HG03439 (cell line): ENCODE data around the gene DIP2C.

Experiments
- ATAC-seq: cut with Tn5 transposase; IDR thresholded peaks from one replicate; pipeline ENCODE4 v1.9.1; 2021; ENCODE audit warnings: mild to moderate bottlenecking, moderate library complexity; ENCODE audit not compliant: unreplicated experiment

Gene DIP2C

DNA sequence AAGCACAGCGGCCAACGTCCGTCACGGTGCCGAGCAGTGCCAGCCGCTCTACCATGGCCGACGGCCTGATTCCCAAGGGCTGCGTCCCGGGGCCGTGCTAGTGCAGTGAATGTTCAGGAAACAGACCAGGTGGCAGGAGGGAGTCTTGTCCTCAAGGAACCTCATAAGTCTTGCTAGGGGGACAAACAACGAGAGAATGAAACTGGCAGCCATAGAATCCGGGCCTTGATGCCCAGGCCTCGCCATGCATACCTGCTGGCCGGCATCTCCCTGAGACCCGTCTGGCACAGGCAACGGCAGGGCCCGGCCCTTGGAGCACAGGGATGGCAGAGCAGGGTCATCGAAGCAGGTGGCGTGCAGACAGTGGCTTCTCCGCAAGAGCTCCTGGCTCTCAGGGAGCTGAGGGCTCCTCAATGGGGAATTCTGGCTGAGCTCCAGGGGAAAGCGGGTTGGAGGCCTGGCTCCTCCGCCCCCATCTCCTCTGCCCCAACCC, 58.8 kb downstream of the DIP2C start:
- ATAC-seq: no peak

DNA sequence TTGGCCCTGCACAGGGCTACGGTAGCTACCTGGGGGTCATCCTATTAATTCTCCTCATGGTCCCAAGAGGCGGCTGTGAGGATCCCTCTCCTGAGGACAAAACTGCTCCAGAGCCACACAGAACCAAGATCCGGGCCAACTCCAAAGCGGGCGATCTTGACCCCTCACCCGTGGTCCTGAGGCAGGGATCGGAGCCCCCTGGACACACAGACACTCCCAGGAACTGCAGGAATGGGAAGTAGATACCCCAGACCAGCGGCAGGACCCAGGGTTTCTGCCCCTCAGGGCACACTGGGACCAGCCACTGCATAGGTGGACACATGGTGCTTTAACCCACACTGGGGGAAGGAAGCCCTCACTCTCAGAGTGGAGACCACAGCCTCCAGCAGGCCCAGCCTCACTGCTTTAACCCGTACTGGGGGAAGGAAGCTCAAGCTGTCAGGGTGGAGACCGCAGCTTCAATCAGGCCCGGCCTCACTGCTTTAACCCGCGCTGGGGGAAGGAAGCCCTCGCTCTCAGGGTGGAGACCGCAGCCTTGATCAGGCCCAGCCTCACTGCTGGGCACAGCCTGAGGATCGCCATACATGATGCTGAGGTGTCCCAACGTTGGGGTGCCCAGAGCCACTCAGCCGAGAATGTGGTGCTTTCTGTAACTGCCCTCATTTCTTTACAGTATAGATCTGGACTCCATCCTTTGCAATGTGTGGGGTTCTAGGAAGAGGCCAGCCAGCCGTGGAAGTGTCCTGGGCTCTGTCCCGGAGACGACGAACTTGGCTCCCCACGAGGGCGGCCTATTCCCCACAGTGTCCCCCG, 60.1 kb downstream of the DIP2C start:
- no peak for ATAC-seq

DNA sequence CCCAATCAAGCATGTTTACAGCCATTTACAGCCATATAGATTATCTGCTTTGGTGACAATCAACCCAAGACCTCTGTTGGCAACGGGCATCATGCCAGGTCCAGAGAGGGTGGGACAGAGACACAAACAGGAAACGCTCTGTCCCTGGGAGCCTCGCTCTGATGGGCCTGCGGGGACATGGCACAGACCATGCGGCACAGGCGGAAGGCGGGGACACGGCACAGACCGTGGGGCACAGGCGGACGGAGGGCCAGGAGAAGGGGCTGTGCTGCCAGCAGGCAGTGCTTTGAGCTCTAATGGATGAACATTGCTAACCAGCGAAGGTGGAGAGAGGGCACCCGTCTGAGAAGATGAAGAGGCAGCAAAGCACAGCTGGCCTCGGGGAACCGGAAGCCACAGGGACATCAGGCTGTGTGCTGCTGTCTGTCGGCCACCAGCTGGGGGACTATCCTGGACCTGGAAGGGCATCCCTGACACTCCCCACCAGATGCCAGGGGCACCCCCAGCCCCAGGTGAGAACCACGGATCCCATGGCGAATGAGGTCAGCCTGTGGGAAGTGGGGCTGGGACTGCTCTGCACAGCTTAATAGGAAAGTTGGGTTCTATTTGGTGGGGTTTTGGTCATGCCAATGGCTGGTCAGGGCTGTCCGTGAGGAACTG, 61.0 kb downstream of the DIP2C start:
- no peak for ATAC-seq

DNA sequence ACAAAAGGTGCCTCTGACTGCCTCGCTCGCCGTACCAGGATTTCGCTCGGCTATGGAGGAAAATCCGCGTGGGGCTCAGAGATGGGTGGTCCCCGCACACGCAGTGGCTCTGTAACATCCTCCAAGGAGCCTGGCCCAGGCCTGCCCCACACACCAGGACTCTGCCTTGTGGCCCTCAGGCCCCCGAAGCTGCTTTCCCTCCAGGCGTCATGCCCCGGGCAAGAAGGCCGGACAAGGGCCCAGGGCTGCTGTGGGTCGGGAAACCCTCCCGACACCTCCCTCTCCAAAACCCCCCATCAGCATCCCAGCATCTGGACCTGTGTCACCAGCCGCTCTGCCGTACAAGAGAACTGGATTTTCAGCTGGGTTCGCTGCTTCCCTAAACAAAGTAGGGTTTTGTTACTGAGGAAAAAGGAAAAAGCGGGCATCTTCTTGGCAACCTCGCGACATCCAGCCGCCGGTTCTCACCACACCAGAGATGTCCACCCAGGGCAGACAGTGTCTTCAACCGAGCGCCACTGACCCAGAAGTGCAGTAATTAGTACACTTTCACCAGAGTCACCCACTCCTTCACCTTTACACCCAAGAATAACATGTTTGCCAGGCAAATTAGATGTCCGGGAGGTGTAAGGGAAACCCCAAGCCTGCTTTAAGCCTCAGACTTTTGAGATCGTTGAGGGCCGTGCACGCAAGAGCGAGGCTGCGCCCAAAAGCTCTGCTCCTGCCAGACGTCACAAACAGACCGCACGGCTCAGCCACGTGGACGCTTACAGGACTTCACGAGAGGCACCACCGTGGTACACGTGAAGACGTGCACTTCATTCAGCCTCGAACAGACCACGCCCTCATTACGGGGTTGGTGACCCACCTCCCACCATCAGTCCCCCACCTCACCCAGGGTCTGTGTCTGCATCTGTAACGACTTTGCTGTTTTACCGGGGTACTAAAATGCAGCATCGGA, 62.2 kb downstream of the DIP2C start:
- ATAC-seq: no peak

DNA sequence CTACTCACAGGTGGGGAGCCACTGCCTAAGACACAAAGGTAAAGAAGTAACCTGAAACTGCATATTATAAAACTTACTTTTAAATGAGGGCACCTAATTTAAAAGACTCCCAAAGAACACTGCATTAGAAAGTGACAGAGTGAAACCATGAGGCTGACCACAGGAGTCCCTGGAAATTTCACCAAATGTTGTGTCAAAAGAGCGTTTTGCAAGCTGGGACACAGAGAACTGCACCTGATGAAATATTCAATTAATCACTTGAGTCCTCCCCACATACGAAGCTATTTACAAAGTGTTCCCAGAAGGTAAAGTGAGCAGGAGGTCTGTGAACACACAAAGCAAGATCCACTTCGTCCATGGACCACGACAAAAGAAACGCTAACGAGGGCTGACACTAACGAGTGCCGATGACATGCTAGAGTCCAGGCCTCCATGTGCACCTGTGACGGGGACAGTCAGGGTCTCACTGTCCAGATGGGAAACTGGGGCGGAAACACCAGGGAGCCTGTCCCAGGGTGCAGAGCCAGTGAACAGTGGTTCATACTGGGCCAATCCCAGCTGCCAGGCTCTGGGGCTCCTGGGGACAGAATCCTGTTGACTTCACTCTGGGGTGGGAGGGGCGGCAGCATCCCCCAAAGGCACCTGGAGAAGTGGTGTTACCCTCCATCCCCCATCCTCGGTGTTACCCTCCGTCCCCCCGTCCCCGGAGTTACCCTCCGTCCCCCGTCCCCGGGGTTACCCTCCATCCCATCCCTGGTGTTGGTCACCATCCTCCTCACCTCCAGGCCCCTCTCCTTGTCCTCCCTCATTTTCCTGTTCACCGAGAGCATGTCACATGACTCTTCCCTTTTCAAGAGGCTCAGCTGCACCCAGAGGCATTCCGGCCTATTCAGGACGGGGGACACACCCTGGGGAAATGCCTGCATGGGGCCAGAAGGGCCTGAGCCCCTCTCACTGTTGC, 63.4 kb downstream of the DIP2C start:
- ATAC-seq: no peak

DNA sequence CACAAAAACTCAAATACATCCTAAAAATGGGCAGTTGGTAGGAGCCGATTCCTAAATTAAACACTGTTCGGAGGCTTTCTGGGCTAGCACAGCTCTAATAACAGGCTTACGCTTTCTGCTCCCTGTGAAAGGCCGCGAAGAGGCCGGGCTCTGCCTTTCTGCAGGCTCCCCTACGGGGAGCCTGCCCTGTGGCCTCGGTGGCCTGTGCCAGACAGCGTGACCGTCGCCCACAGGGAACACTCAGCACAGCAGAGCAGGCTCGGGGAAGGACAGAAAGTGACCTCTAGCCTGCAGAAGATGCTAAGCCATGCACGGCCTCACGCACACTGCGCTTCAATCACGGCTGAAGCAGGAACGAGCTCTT, 64.2 kb downstream of the DIP2C start:
- no peak for ATAC-seq

DNA sequence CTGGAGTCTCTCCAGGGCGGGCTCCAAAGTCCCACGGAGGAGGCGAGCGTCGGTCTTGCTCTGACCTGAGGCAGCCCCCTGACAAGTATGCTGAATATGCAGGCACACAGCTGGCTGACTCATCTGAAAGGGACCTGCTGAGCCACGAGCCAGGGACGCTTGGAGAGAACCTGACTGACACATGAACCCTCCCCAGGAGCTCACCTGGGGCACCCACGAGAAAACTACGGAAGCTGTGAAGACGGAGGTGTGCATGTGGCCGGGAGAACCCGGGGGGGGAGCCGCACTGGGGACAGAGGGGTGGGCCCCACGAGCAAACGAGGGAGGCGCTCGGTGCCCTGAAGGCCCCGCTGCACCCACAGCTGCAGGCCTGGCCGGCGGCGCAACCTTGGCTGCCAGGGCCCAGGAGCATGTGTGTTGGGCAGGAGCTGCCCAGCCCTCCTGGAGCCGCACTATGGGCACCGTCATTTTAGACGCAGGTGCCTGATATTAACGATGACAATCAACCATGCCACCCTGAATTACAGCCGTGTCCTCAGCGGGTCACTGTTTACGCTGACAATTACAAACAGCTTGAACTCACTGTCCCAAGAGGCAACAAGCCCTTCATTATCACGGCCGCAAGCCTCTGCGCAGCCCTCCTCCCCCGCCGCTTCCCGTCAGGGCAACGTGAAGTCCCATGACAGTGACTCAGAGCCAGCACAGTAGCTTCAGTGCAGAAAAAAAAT, 64.7 kb downstream of the DIP2C start:
- no peak for ATAC-seq

DNA sequence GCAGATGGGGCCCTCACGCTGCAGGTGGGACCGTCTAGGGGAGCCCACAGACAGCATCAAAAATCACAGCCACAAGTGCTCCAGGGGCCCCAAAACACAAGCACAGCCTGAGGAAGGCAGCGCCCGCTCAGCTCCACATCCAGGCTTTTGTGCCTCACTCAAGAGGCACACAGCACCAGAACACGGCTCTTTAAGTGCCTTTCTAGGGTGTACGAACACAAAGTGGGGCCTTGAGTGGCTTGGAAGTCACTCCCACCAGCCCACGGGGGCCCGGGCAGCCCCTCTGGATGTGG, 65.2 kb downstream of the DIP2C start:
- ATAC-seq: no peak

DNA sequence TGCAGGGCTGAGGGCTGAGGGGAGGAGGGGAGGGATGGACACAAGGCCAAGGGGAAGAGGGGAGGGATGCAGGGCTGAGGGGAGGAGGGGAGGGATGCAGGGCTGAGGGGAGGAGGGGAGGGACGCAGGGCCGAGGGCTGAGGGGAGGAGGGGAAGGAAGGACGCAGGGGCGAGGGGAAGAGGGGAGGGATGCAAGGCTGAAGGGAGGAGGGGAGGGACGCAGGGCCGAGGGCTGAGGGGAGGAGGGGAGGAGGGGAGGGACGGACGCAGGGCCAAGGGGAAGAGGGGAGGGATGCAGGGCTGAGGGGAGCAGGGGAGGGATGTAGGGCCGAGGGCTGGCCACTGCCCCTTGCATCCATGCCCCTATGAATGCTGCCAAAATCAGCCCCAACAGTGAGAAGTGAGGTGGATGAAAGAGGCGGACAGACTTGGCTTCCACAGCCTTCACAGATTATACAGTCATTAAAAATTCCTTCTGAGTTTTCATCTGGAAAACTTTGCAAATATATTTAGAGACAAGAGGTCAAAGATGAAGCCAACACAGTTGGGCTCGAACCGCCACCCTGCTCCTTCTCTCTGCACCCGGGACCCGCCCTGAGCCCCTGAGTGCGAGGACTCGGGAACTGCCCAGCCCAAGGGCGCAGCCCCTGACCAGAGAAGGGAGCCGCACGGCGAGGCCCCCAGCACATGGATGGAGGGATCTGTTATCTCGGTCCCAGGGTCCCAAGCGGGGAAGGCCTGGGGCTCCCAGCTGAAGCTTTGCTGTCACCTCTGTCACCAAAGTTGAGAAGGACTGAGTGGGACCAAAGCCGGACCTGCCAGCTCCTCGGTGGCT, 65.8 kb downstream of the DIP2C start:
- no peak for ATAC-seq

DNA sequence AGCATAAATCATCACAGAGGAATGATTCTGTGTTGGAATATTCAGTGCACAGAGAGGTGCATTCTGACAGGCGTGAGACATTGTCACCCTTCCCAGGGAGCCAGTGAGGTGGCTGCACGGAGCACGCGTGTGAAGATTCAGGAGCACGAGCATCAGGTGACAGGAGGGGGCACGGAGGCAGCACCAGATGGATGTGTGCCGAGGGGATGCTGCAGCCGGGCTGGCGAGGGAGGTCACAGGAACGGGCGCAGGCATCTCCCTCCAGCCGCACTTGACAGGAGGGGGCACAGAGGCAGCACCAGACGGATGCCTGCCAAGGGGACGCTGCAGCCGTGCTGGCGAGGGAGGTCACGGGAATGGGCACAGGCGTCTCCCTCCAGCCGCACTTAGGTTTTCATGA, 66.5 kb downstream of the DIP2C start:
- no peak for ATAC-seq

DNA sequence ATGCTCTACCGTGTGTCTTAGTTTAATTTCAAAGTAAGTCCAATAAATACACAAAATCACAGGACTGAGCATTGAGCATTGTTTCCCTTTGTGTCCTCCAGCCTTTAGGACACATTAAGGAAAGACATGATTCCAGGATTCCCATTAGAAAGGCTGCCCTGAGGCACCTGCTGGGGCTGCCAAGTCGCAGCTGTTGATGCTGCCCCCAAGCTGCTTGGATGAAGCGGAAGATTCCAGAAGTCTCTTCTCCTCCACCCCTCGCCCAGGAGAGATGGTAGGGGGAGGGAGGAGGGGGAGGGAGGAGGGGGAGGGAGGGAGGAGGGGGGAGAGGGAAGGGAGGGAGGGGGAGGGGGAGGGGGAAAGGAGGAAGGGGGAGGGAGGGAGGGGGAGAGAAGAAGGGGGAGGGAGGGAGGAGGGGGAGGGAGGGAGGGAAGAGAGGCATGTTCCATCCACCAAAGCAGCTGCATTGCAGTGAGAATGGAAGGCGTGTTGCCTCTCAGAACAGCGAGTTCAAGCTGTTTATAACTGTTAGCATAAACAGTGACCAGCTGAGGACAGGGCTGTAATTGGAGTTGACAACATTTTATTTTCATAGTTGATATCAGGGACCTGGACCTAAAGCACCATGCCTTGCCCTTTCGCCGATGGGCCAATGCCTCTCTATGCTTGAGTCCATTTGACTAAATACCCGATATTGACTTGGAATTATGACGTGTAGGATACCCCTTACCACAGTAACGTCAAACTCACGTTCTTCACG, 67.3 kb downstream of the DIP2C start:
- no peak for ATAC-seq

DNA sequence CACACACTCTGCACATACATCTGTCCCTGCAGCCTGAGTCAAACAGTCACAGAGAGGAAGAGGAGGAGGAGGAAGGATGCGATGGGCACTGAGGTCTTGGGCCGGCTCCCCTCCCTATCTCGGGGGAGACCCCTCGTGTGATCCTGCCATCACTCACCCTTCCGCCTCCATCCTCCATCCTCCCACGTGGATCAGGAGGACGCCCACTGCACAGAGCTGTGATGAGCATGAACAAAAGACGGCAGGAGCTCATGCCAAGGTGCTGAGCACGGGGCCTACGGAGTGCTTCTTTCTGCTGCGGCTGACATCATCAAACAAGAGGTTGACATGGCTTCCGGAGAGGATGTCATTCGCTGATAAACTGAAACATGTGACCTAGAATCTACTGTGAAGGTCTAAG, 68.0 kb downstream of the DIP2C start:
- ATAC-seq: no peak

DNA sequence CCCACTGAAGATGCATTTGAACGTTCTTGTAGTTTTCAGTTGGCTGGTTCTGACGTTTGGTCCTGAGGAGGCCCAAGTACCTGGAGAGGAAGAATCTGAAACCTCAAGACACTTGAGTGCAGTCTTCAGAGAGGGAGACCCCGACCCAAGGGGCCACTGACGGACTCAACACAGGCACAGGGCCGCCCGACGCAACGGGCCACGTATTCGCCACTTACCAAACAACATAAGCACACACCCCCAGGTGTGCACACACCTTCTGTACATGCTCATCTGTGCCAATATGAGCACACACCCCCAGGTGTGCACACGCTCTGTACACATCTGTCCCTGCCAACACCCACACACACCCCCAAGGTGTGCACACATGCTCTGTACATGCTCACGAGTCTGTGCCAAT, 68.5 kb downstream of the DIP2C start:
- no peak for ATAC-seq

DNA sequence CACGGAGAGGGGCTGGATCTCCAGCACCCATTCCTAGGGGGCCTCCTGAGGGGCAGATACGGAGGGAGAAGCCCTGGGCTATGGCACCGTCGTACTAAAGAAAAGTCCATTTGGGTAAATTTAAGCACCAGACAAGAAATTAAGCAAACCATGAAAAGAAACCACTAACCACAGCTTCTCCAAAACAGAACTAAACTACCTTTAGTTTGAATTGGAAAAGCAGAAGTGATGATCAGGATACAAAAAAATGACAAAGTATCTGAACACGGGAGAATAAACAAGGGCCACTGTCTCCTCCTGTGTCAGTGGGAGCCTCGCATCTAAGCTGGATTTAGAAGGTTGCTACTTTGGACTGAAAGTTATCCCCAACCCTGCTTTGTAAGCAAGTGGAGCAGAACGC, 69.1 kb downstream of the DIP2C start:
- no peak for ATAC-seq

DNA sequence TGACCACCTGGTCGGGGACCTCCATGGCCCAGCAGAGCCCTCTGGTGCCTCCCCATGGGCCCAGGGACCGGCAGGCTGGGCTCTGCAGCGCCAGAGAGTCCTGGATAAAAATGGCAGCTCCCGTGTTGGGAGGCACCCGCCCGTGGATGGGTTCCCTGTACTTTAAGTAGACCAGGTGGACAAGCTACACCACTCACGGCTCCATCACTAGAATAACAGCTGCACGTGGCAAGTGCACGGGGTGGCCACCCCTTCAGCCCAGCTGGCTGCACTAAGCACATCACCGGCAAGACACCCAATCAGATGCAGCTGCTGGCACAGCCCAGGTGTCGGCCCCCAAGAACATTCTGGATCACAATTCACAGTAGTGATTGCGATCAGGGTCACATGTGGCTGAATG, 69.8 kb downstream of the DIP2C start:
- no peak for ATAC-seq

DNA sequence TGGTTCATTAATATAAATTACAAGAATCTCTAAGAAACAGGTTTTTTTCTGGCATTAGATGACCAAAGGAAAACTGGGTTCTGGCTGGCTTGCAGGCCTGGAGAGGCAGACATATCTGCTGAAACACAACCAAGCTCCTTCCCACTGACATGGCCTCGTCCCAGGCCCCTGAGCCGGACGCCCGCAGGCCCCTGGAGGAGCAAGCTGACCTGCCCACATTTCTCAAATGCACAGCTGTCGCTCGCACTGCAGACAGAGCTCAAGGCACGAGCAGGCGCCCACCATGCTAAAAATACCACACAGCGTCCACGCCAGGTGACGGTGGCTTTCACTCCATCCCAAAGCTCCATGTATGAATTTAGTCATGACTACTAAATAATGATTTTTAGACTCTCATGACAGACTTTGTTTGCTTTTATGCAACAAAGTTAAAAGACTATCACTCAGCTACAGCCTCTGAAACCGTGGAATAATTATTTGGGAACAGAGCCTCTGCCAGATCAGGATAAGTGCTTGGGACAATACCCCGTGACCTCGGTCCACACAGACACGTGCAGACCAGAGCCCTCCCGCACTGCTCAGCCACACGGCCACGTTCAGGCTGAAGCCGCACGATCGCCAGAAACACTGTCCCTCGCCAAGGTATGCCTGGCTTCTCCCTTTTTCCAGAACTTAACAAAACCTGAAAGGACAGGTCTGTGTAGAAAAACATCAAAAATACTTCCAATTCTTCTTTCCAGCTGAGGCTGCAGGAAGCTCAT, 71.1 kb downstream of the DIP2C start:
- no peak for ATAC-seq

DNA sequence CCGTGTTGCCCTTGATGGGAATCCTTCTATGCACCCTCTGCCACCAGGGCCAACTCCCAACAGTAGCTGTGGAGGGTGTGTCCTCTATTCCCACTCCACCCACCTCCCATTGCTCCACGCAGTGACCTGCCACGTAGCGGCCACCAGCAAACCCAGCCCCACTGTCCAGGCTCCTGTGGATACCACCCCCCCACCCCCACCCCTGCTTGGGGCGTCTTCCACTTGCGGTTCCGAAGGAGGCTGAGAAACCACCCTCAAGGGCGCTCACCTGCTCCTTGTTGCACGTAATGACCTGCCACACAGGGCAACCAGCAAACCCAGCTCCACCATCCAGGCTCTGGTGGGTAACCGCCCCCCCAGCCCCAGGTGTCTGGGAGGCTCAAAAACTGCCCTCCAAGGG, 72.0 kb downstream of the DIP2C start:
- no peak for ATAC-seq
